Mesenteric fat pad (tissue), 1 donor: ENCODE data around the gene CD209. TPM values are rescaled to one million over a fixed set of nuclear protein-coding genes. Genes with fewer than 3 reads are reported as not detected.

Experiments used
- total RNA-seq: library from RNA; stranded (reverse); fragmentation: NEBNext Ultra II Directional; extraction: Animal tissue kit (Norgen Biotek cat#: 25700); gene quantifications from one replicate; pipeline ENCODE4 v1.2.1, GENCODE V29; 2021
- donor health status: DM: yes; HTN: yes; CAD: no.

The CD209 gene
- total RNA-seq, 1 donor from 2014 or later, result 63.5 TPM

Other genes starting within 250 kb of the CD209 start
- gene ZNF358, start 231.4 kb downstream of the CD209 start, total RNA-seq, result 59.1 TPM
- gene MCOLN1, start 224.9 kb downstream of the CD209 start, total RNA-seq, result 55.5 TPM
- gene PNPLA6, start 211.8 kb downstream of the CD209 start, total RNA-seq, result 84.8 TPM
- 0.32 TPM for gene CAMSAP3, start 151.7 kb downstream of the CD209 start, total RNA-seq
- gene XAB2, start 118.0 kb downstream of the CD209 start, total RNA-seq, result 19.5 TPM
- 98.6 TPM for gene PET100, start 117.7 kb downstream of the CD209 start, total RNA-seq
- gene PCP2, start 113.8 kb downstream of the CD209 start, total RNA-seq, result not detected
- 60.4 TPM for gene STXBP2, start 110.4 kb downstream of the CD209 start, total RNA-seq
- gene RETN, start 78.5 kb downstream of the CD209 start, total RNA-seq, result 4.8 TPM
- 9.1 TPM for gene MCEMP1, start 70.4 kb downstream of the CD209 start, total RNA-seq
- gene TRAPPC5, start 66.7 kb downstream of the CD209 start, total RNA-seq, result 107 TPM
- 0.67 TPM for gene FCER2, start 45.4 kb downstream of the CD209 start, total RNA-seq
- 10.1 TPM for gene CLEC4G, start 15.4 kb downstream of the CD209 start, total RNA-seq
- gene CLEC4M, start 15.7 kb upstream of the CD209 start, total RNA-seq, result not detected
- 15.4 TPM for gene EVI5L, start 82.7 kb upstream of the CD209 start, total RNA-seq
- not detected for gene PRR36, start 126.9 kb upstream of the CD209 start, total RNA-seq
- gene LRRC8E, start 141.0 kb upstream of the CD209 start, total RNA-seq, result 1.8 TPM
- 26.7 TPM for gene MAP2K7, start 156.3 kb upstream of the CD209 start, total RNA-seq
- not detected for gene TGFBR3L, start 167.3 kb upstream of the CD209 start, total RNA-seq
- 17.8 TPM for gene SNAPC2, start 172.8 kb upstream of the CD209 start, total RNA-seq
- gene CTXN1, start 178.6 kb upstream of the CD209 start, total RNA-seq, result 0.96 TPM
- 48.9 TPM for gene TIMM44, start 196.1 kb upstream of the CD209 start, total RNA-seq